Parathyroid adenoma (tissue), 2 donors: ENCODE measurements around the gene SLC39A1.
"Not testable (repeated sequence)": the region's sequence is repeated elsewhere in the genome, so short reads cannot be mapped to it uniquely, and the experiment has no call there.

ENCODE experiments used
- H2AFZ ChIP-seq: fragments of 300-600 bp; sonication (generic); one replicate; pipeline ENCODE4 v1.7.0; 2017; ENCODE audit warnings: antibody characterized with exemption, mild to moderate bottlenecking
- H3K27ac ChIP-seq: fragments of 300-600 bp; sonication (generic); one replicate; pipeline ENCODE4 v1.7.0; 2017
- H3K27me3 ChIP-seq: fragments of 300-600 bp; sonication (generic); one replicate; pipeline ENCODE4 v1.7.0; 2017; ENCODE audit warnings: low read length; ENCODE audit not compliant: control insufficient read depth, insufficient read depth
- H3K36me3 ChIP-seq: fragments of 300-600 bp; sonication (generic); one replicate; pipeline ENCODE4 v1.7.0; 2017; ENCODE audit warnings: low read length; ENCODE audit not compliant: control insufficient read depth, insufficient read depth
- H3K4me1 ChIP-seq: fragments of 300-600 bp; sonication (generic); one replicate; pipeline ENCODE4 v1.7.0; 2017; ENCODE audit warnings: control low read depth
- H3K4me2 ChIP-seq: fragments of 300-600 bp; sonication (generic); one replicate; pipeline ENCODE4 v1.7.0; 2017; ENCODE audit warnings: low read length
- H3K4me3 ChIP-seq: fragments of 300-600 bp; sonication (generic); one replicate; pipeline ENCODE4 v1.7.0; 2017; ENCODE audit warnings: low read depth, low read length
- H3K79me2 ChIP-seq: fragments of 300-600 bp; sonication (generic); one replicate; pipeline ENCODE4 v1.7.0; 2017; ENCODE audit warnings: control low read depth
- H3K9ac ChIP-seq: fragments of 300-600 bp; sonication (generic); one replicate; pipeline ENCODE4 v1.7.0; 2017; ENCODE audit warnings: mild to moderate bottlenecking
- H3K9me3 ChIP-seq: fragments of 300-600 bp; sonication (generic); one replicate; pipeline ENCODE4 v1.7.0; 2017; ENCODE audit warnings: low read length; ENCODE audit not compliant: control insufficient read depth
- CTCF ChIP-seq: fragments of 300-600 bp; sonication (generic); IDR thresholded peaks from one replicate; pipeline ENCODE4 v1.7.0; 2017; ENCODE audit warnings: antibody characterized with exemption, mild to moderate bottlenecking
- donor health status: primary hyperparathyroidism.

The SLC39A1 gene

GRCh38 chr1:153963030-153963849 is at the start of gene SLC39A1:
TSS of gene SLC39A1 (minus strand) at chr1:153963537. CDS start at chr1:153962715, 822 bp downstream.
- H3K9ac ChIP-seq = peak within 1 kb of the TSS; percentile 72
- H3K4me1 ChIP-seq = peaks cover 9% of the 10 kb centered on the region
- H3K4me3 ChIP-seq = peak within 1 kb of the TSS; percentile 90
- no peak for TF ChIP-seq CTCF
- peak within 1 kb of the TSS; percentile 98 for H3K4me2 ChIP-seq
- H3K27ac ChIP-seq = peak within 1 kb of the TSS; percentile 86
- H3K27me3 ChIP-seq = no peaks in the 10 kb centered on the region
- H3K79me2 ChIP-seq = peaks cover 3% of the 10 kb centered on the region
- no peaks in the 10 kb centered on the region for H3K36me3 ChIP-seq
- peak within 1 kb of the TSS; percentile 84 for H2AFZ ChIP-seq
- no peaks in the 10 kb centered on the region for H3K9me3 ChIP-seq

- not testable (repeated sequence) for H3K36me3 ChIP-seq, H3K4me1 ChIP-seq, H3K4me2 ChIP-seq, H3K9ac ChIP-seq, H3K79me2 ChIP-seq, H3K9me3 ChIP-seq, H3K27ac ChIP-seq, H3K4me3 ChIP-seq, H3K27me3 ChIP-seq, H2AFZ ChIP-seq
Measured at GRCh38 chr1:154012543-154012942, 49.2 kb upstream of the SLC39A1 start.

- no peak overlapping the region for H3K27ac ChIP-seq
- no peaks in the 10 kb centered on the region for H3K4me1 ChIP-seq
- no peak overlapping the region for H3K4me3 ChIP-seq
- no peak for TF ChIP-seq CTCF
- no peaks in the 10 kb centered on the region for H3K36me3 ChIP-seq
- no peak overlapping the region for H2AFZ ChIP-seq
- H3K27me3 ChIP-seq = no peaks in the 10 kb centered on the region
- no peaks in the 10 kb centered on the region for H3K9me3 ChIP-seq
- H3K9ac ChIP-seq = no peak overlapping the region
- no peak overlapping the region for H3K4me2 ChIP-seq
- H3K79me2 ChIP-seq = no peaks in the 10 kb centered on the region
Measured at GRCh38 chr1:154012129-154012528, 48.8 kb upstream of the SLC39A1 start.

GRCh38 chr1:154006136-154006535 is 42.8 kb upstream of the SLC39A1 start:
- no peaks in the 10 kb centered on the region for H3K9me3 ChIP-seq
- H3K9ac ChIP-seq = no peak overlapping the region
- TF ChIP-seq CTCF = no peak
- no peak overlapping the region for H3K4me3 ChIP-seq
- no peak overlapping the region for H2AFZ ChIP-seq
- no peak overlapping the region for H3K27ac ChIP-seq
- no peak overlapping the region for H3K4me2 ChIP-seq
- no peaks in the 10 kb centered on the region for H3K4me1 ChIP-seq
- no peaks in the 10 kb centered on the region for H3K79me2 ChIP-seq
- no peaks in the 10 kb centered on the region for H3K27me3 ChIP-seq
- H3K36me3 ChIP-seq = no peaks in the 10 kb centered on the region

- no peaks in the 10 kb centered on the region for H3K9me3 ChIP-seq
- no peaks in the 10 kb centered on the region for H3K27me3 ChIP-seq
- no peak overlapping the region for H2AFZ ChIP-seq
- H3K4me3 ChIP-seq = no peak overlapping the region
- no peak overlapping the region for H3K9ac ChIP-seq
- no peaks in the 10 kb centered on the region for H3K36me3 ChIP-seq
- no peaks in the 10 kb centered on the region for H3K4me1 ChIP-seq
- TF ChIP-seq CTCF = no peak
- no peaks in the 10 kb centered on the region for H3K79me2 ChIP-seq
- H3K4me2 ChIP-seq = no peak overlapping the region
- no peak overlapping the region for H3K27ac ChIP-seq
Measured at GRCh38 chr1:154000420-154000819, 37.1 kb upstream of the SLC39A1 start.

GRCh38 chr1:153996882-153997281 is 33.5 kb upstream of the SLC39A1 start:
- H3K9me3 ChIP-seq, H3K27ac ChIP-seq, H3K36me3 ChIP-seq, H3K4me1 ChIP-seq, H3K27me3 ChIP-seq, H3K4me2 ChIP-seq, H2AFZ ChIP-seq, H3K9ac ChIP-seq, H3K4me3 ChIP-seq, H3K79me2 ChIP-seq: not testable (repeated sequence)
